Measurements from ENCODE around the gene MTMR3.

DNA sequence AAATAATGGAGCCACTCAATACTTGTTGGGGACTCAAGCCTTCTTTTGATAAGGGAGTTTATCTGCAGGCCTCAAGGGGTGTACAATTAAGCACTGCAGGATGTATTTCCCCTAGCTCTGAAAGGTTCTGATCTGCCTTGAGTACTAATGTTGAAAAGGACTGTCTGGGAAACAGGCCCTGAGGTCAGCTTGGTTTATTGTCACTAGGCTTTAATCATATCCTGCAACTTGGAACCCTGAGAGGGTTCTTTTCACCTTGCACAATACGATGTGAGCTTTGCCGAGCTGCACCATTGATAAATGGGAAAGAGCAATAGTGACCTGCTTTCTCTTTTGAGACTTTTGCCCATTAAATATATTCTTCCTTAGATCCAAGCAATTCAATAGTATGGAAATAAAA, 165.7 kb downstream of the MTMR3 start:
- TF ChIP-seq, protein P1, sequence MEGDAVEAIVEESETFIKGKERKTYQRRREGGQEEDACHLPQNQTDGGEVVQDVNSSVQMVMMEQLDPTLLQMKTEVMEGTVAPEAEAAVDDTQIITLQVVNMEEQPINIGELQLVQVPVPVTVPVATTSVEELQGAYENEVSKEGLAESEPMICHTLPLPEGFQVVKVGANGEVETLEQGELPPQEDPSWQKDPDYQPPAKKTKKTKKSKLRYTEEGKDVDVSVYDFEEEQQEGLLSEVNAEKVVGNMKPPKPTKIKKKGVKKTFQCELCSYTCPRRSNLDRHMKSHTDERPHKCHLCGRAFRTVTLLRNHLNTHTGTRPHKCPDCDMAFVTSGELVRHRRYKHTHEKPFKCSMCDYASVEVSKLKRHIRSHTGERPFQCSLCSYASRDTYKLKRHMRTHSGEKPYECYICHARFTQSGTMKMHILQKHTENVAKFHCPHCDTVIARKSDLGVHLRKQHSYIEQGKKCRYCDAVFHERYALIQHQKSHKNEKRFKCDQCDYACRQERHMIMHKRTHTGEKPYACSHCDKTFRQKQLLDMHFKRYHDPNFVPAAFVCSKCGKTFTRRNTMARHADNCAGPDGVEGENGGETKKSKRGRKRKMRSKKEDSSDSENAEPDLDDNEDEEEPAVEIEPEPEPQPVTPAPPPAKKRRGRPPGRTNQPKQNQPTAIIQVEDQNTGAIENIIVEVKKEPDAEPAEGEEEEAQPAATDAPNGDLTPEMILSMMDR (IDR thresholded peaks at IDR 0.05): no peak
- no peak for TF ChIP-seq EP300 (IDR thresholded peaks at IDR 0.05)
